AG04449 (cell line): ENCODE measurements around the gene OGT.
A peak's percentile ranks its signal among the peaks of the same experiment; 100 is the strongest.
"Not testable (repeated sequence)": the region's sequence is repeated elsewhere in the genome, so short reads cannot be mapped to it uniquely, and the experiment has no call there.

Source experiments
- CTCF ChIA-PET: fragments of 350-600 bp; formaldehyde crosslinking; extraction: SDS; loops from one replicate; lab custom pipeline; 2021; ENCODE audit warnings: antibody characterized with exemption; lab: Yijun Ruan, JAX
- POLR2A ChIA-PET: fragments of 400-600, 350-600 bp; formaldehyde crosslinking; extraction: SDS; loops from one replicate; lab custom pipeline; 2020; ENCODE audit warnings: antibody characterized with exemption, inconsistent platforms; lab: Yijun Ruan, JAX
- DNase-seq: peaks from one replicate; pipeline ENCODE4 v3.0.0-alpha.2; 2010; ENCODE audit warnings: low read depth, low spot score
- H3K4me3 ChIP-seq: 2 replicates; pipeline ENCODE4 v1.5.1; 2011; ENCODE audit warnings: low read depth, mild to moderate bottlenecking, control low read depth, low read length
- TF ChIP-seq, protein P1 (sequence below): IDR thresholded peaks from one replicate; pipeline ENCODE4 v1.5.1; 2011; ENCODE audit warnings: mild to moderate bottlenecking, moderate library complexity, low read length, control low read depth, inconsistent platforms; ENCODE audit not compliant: insufficient read depth; ENCODE audit errors: missing control alignments

Gene OGT

DNA sequence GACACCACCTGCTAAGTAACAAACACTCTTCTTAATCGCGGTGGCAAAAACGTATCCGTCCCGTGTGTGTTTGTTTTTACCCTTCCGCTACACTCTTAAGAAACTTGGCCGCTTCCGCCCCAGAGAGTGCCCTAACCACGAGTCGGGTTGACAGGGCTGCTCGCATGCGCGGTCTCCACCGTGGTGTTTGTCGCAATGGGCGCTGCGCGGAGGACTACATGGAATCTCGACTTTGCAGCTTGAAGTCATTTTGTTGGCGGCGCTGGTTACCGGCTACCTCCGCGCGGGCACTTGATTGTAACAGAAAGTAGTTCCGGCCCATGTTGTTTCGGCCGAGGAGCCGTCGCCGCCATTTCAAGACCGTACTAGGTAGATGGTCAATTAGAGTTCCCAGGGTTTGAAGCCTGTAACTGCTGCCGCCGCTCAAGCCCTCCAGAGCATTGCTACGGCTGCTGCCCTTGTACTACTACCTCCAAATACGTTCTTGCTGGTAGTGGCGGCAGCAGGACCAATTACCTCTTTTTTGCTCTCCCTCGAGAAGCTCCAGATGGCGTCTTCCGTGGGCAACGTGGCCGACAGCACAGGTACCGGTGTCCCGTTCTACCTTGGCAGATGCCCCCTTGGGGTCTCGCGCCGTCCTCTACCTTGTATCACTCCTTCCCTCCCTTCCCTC, at the start of gene OGT:
Gene OGT (plus strand): TSS at position 352 of the 673 bp plus-strand sequence. CDS start 196 bp downstream, at position 548.
- TF ChIP-seq, protein P1, sequence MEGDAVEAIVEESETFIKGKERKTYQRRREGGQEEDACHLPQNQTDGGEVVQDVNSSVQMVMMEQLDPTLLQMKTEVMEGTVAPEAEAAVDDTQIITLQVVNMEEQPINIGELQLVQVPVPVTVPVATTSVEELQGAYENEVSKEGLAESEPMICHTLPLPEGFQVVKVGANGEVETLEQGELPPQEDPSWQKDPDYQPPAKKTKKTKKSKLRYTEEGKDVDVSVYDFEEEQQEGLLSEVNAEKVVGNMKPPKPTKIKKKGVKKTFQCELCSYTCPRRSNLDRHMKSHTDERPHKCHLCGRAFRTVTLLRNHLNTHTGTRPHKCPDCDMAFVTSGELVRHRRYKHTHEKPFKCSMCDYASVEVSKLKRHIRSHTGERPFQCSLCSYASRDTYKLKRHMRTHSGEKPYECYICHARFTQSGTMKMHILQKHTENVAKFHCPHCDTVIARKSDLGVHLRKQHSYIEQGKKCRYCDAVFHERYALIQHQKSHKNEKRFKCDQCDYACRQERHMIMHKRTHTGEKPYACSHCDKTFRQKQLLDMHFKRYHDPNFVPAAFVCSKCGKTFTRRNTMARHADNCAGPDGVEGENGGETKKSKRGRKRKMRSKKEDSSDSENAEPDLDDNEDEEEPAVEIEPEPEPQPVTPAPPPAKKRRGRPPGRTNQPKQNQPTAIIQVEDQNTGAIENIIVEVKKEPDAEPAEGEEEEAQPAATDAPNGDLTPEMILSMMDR: no peak
- CTCF ChIA-PET: no interaction called here
- POLR2A ChIA-PET: interaction anchor here (0.6 to 3.0 kb wide), 3 partner anchors 10 to 85 kb away, joined by 3 to 18 read pairs (median 3); no protein-coding TSS in a partner anchor
- H3K4me3 ChIP-seq: peak within 1 kb of the TSS; percentile 87
- DNase-seq: peak; percentile 92

DNA sequence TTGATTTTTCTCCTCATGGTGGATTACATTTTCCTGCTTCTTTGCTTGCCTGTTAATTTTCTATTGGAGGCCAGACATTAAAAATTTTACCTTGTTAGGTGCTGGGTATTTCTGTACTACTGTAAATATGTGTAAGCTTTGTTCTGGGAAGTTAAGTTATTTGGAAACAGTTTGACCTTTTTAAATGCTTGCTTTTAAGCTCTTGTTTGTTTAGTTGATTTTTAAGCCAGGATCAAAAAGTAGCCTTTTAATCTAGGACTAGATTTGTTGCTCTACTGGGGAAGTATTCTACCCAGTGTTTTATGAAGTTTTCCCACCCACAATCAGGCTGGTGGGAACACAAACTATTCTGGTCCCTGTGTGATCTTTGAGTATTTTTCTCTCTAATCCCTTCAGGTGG, 45.1 kb upstream of the OGT start:
- H3K4me3 ChIP-seq: no peak overlapping the region
- POLR2A ChIA-PET: no interaction called here
- TF ChIP-seq, protein P1: no peak
- CTCF ChIA-PET: no interaction called here
- no peak for DNase-seq

DNA sequence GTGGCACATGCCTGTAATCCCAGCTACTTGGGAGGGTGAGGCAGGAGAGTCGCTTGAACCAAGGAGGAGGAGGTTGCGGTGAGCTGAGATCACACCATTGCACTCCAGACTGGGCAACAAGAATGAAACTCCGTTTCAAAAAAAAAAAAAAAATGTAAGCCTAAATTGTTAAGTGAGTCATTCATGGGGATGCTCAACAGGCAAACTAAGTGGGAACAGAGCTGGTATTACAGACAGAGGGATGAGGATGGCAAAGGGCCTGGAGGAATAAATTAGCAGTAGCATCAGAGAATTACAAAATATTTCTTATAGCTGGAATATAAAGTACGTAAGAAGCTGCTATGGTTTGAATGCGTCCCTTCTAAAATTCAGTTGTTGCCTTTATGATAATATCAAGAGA, 43.4 kb upstream of the OGT start:
- TF ChIP-seq, protein P1: no peak
- POLR2A ChIA-PET: no interaction called here
- DNase-seq: no peak
- CTCF ChIA-PET: no interaction called here
- no peak overlapping the region for H3K4me3 ChIP-seq

DNA sequence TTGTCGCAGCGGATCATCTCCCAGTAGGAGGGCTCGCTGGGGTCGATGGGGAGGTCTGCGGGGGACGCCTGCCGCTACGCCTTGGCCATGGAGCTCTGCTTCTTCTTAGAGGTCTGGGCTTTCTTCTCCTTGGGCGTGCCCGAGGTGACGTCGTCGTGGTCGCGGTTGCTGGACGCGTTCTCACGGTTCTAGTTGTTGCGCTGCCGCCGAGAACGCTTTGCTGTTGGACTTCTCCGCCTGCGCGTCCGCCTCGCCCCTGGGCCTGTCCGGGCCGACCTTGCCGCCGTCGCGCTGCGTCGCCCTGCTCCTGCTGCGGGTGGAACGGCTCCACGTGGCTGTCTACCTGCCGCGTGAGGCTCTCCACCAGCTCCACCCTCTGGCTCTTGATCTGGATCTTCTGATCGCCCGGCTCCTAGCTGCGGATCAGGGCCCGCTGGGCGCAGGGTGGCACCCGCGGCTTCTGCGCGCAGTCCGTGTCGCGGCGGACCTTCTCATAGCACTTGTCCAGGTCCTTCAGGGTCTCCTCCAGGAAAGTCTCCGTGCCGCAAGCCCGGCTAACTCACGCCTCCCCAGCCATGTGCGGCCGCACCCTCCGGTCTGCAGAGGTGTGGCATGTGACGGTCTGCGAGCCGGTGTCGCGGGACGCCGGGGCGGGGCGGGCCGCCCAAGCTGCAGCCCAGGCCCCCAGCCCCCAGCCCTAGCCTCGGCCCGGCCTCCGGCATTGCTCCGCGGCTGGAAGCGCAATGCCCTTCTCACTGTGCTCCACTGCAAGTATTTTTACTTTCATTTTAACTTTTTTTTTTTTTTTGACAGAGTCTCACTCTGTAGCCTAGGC, 40.5 kb upstream of the OGT start:
- H3K4me3 ChIP-seq: peak overlapping the region; percentile 56
- TF ChIP-seq, protein P1: no peak
- no peak for DNase-seq
- ChIA-PET CTCF (no interaction called here), POLR2A (no interaction called here)

DNA sequence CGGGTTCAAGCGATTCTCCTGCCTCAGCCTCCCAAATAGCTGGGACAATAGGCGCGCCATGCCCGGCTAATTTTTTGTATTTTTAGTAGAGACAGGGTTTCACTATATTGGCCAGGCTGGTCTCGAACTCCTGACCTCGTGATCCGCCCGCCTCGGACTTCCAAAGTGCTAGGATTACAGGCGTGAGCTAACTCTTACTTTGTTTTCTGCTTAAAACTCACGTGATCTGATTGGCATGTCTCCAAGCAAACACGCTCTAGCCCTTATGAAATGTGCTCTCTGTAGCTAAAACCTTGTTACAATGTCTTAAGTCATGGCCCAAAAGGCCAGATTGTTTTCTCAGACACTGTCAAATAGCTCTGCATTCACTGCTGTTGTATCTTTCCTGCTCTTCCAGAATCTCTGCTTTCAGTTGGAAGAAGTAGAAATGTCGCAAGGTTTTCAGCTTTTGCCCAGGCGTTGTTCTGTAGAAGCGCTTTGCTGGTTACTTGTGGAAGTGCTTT, 39.7 kb upstream of the OGT start:
- DNase-seq: no peak
- H3K4me3 ChIP-seq: peak overlapping the region; percentile 56
- ChIA-PET POLR2A (no interaction called here), CTCF (no interaction called here)
- TF ChIP-seq, protein P1: no peak

DNA sequence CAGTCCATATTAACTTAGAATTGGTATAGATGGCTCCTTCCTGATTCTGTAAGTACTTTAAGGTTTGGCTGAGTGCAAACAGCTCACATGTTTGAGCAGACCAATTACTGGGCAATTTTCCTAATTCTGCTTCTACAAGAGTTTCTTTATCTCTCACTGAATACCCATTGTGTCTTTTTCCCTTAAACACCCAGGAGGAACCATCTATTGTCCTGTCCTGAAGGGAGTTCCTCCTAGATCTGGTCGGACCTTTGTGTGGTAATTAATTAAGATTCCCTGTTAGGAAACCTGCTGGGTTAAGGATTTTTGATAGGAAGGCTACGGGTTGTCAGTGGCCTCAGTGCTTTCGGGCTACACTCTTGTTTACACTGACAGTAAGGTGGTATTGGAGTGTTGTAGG, 36.9 kb upstream of the OGT start:
- POLR2A ChIA-PET, H3K4me3 ChIP-seq, CTCF ChIA-PET, DNase-seq: not testable (repeated sequence)
